WTC11 (cell line): ENCODE results near the gene ICOS.

Source experiments
- CTCF ChIP-seq: fragments of 200-600 bp; IDR thresholded peaks from 2 replicates; pipeline ENCODE4 v1.8.0; 2022; ENCODE audit warnings: antibody characterized with exemption
- MAX ChIP-seq: sonication (generic); formaldehyde crosslinking; IDR thresholded peaks from 2 replicates; pipeline ENCODE4 v1.8.0; 2022; ENCODE audit warnings: mild to moderate bottlenecking, missing genetic modification reagents
- MXD4 ChIP-seq: fragments of 250-450 bp; sonication (Bioruptor Pico); IDR thresholded peaks from 2 replicates; pipeline ENCODE4 v1.8.0; 2021; ENCODE audit warnings: mild to moderate bottlenecking, moderate library complexity, borderline replicate concordance
- MYBL2 ChIP-seq: sonication (generic); formaldehyde crosslinking; IDR thresholded peaks from 2 replicates; pipeline ENCODE4 v1.8.1; 2023; ENCODE audit warnings: mild to moderate bottlenecking, moderate library complexity, missing genetic modification reagents
- TCF7 ChIP-seq: sonication (generic); formaldehyde crosslinking; IDR thresholded peaks from 2 replicates; pipeline ENCODE4 v1.8.0; 2022; ENCODE audit warnings: mild to moderate bottlenecking, low read depth, missing genetic modification reagents, moderate library complexity

- TF ChIP-seq MAX: no peak
- no peak for TF ChIP-seq CTCF
- no peak for TF ChIP-seq TCF7 (CRISPR knock-in tag)
- no peak for TF ChIP-seq MXD4 (CRISPR knock-in tag)
- no peak for TF ChIP-seq MYBL2 (CRISPR knock-in tag)
Measured at GRCh38 chr2:203934711-203935438, 1.7 kb upstream of the ICOS start.
